Measurements from ENCODE around the gene TTC36. TPM values are rescaled to one million over a fixed set of nuclear protein-coding genes. Genes with fewer than 3 reads are reported as not detected.

Gene TTC36
- total RNA-seq, 1 donor from 2014 or later = 1.9 TPM

DNA sequence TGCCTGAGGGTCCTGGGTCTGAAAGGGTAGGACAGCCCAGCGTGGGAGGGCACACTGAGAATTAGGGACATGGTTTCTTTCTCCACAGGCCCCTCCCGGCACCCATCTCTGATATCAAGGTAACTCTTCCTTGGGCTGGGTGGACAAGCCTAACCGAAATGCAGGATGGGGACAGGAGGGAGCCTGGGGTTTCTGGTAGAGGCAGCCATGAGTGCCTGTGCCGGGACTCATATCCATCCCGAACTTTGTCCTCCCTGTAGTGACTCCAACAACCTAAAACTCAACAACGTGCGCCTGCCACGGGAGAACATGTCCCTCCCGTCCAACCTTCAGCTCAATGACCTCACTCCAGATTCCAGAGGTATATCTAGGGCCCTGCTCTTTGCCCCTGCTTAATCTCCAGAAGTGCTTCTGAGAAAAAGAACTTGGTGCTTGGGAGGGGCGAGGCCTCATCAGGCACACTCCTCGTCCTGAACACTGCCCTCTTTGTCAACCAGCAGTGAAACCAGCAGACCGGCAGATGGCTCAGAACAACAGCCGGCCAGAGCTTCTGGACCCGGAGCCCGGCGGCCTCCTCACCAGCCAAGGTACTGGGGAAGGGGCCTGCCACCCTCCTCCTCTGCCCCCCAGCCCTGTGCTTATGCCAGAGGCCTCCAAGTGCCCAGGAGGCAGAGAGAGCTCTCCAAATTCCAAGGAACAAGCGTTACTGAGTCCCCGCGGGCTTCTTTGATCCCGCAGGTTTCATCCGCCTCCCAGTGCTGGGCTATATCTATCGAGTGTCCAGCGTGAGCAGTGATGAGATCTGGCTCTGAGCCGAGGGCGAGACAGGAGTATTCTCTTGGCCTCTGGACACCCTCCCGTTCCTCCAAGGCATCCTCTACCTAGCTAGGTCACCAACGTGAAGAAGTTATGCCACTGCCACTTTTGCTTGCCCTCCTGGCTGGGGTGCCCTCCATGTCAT lies 6.8 kb downstream of the TTC36 start:
- H3K4me1 Mint-ChIP-seq (ENCODE audit: low read depth, unreplicated experiment) = peaks cover 13% of the 10 kb centered on the region
- H3K4me3 Mint-ChIP-seq (ENCODE audit: unreplicated experiment) = peak overlapping the region; percentile 65
- TF ChIP-seq, protein P1, sequence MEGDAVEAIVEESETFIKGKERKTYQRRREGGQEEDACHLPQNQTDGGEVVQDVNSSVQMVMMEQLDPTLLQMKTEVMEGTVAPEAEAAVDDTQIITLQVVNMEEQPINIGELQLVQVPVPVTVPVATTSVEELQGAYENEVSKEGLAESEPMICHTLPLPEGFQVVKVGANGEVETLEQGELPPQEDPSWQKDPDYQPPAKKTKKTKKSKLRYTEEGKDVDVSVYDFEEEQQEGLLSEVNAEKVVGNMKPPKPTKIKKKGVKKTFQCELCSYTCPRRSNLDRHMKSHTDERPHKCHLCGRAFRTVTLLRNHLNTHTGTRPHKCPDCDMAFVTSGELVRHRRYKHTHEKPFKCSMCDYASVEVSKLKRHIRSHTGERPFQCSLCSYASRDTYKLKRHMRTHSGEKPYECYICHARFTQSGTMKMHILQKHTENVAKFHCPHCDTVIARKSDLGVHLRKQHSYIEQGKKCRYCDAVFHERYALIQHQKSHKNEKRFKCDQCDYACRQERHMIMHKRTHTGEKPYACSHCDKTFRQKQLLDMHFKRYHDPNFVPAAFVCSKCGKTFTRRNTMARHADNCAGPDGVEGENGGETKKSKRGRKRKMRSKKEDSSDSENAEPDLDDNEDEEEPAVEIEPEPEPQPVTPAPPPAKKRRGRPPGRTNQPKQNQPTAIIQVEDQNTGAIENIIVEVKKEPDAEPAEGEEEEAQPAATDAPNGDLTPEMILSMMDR (IDR thresholded peaks at IDR 0.05; ENCODE audit: partially characterized antibody, unreplicated experiment) = no peak

DNA sequence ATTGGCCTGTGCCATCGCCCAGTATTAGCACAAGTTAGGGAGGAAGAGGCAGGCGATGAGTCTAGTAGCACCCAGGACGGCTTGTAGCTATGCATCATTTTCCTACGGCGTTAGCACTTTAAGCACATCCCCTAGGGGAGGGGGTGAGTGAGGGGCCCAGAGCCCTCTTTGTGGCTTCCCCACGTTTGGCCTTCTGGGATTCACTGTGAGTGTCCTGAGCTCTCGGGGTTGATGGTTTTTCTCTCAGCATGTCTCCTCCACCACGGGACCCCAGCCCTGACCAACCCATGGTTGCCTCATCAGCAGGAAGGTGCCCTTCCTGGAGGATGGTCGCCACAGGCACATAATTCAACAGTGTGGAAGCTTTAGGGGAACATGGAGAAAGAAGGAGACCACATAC lies 8.0 kb downstream of the TTC36 start:
- Mint-ChIP-seq H3K27ac (ENCODE audit: unreplicated experiment) (peak overlapping the region; percentile 2), H3K9me3 (ENCODE audit: unreplicated experiment) (peaks cover 7% of the 10 kb centered on the region), H3K27me3 (ENCODE audit: unreplicated experiment) (peaks cover 10% of the 10 kb centered on the region), H3K4me3 (ENCODE audit: unreplicated experiment) (no peak overlapping the region), H3K4me1 (ENCODE audit: low read depth, unreplicated experiment) (peaks cover 7% of the 10 kb centered on the region), H3K36me3 (ENCODE audit: unreplicated experiment) (peaks cover 6% of the 10 kb centered on the region)
- TF ChIP-seq, protein P1 (IDR thresholded peaks at IDR 0.05; ENCODE audit: partially characterized antibody, unreplicated experiment) = no peak
- no peak for DNase-seq

More for the DNA sequence above, 6.8 kb downstream of the TTC36 start:
- Mint-ChIP-seq H3K36me3 (ENCODE audit: unreplicated experiment) (peaks cover 5% of the 10 kb centered on the region), H3K27me3 (ENCODE audit: unreplicated experiment) (peaks cover 21% of the 10 kb centered on the region), H3K27ac (ENCODE audit: unreplicated experiment) (peak overlapping the region; percentile 69), H3K9me3 (ENCODE audit: unreplicated experiment) (peaks cover 16% of the 10 kb centered on the region)
- peak; percentile 33 for DNase-seq

DNA sequence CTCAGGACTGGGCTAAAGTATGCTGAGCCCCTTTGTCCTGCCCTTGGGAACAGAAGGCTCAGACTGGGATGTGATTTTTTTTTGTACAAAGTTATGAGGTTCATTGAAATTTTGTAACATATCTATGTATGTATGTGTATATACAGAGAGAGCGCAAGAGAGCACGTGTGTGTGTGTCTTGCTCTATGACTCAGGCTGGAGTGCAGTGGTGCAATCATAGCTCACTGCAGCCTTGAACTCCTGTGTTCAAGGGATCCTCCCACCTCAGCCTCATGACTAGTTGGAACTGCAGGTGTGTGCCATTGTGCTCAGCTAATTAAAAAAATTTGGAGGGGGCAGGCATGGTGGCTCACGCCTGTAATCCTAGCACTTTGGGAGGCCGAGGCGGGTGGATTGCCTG lies 9.5 kb downstream of the TTC36 start:
- H3K27ac Mint-ChIP-seq (ENCODE audit: unreplicated experiment) = no peak overlapping the region
- peaks cover 7% of the 10 kb centered on the region for H3K4me1 Mint-ChIP-seq (ENCODE audit: low read depth, unreplicated experiment)
- H3K9me3 Mint-ChIP-seq (ENCODE audit: unreplicated experiment) = peaks cover 2% of the 10 kb centered on the region
- TF ChIP-seq, protein P1 (IDR thresholded peaks at IDR 0.05; ENCODE audit: partially characterized antibody, unreplicated experiment) = no peak
- peaks cover 8% of the 10 kb centered on the region for H3K27me3 Mint-ChIP-seq (ENCODE audit: unreplicated experiment)
- H3K36me3 Mint-ChIP-seq (ENCODE audit: unreplicated experiment) = peaks cover 13% of the 10 kb centered on the region
- DNase-seq = no peak
- no peak overlapping the region for H3K4me3 Mint-ChIP-seq (ENCODE audit: unreplicated experiment)

DNA sequence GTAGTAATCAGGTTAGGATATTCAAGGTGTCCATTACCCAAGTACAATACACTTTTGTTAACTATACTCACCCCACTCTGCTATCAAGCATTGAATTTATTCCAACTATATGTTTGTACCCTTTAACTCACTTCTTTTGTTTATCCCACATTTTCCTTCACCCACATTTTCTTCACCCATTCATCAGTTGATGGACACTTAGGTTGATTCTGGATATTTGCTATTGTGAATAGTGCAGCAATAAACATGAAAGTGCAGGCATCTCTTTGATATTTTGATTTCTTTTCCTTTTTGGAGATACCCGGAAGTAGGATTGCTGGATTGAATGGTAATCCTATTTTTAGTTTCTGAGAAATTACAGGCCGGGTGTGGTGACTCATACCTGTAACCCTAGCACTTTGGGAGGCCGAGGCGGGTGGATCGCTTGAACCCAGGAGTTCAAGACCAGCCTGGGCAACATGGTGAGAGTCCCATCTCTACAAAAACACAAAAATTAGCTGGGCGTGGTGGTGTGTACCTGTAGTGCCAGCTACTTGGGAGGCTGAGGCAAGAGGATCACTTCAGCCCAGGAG lies 10.2 kb downstream of the TTC36 start:
- TF ChIP-seq, protein P1 (IDR thresholded peaks at IDR 0.05; ENCODE audit: partially characterized antibody, unreplicated experiment) = no peak
- DNase-seq = no peak
- Mint-ChIP-seq H3K9me3 (ENCODE audit: unreplicated experiment) (peaks cover 2% of the 10 kb centered on the region), H3K27me3 (ENCODE audit: unreplicated experiment) (peaks cover 5% of the 10 kb centered on the region), H3K36me3 (ENCODE audit: unreplicated experiment) (peaks cover 13% of the 10 kb centered on the region), H3K4me3 (ENCODE audit: unreplicated experiment) (no peak overlapping the region), H3K27ac (ENCODE audit: unreplicated experiment) (no peak overlapping the region), H3K4me1 (ENCODE audit: low read depth, unreplicated experiment) (peaks cover 7% of the 10 kb centered on the region)
